Vagina (tissue), 2 donors: ENCODE measurements around the gene CNTNAP4. TPM values are rescaled to one million over a fixed set of nuclear protein-coding genes. Genes with fewer than 3 reads are reported as not detected.

Experiments used
- DNase-seq, 2 donors: peaks; one replicate each; pipeline ENCODE4 v3.0.0-alpha.2; 2017; ENCODE audit errors: extremely low spot score in 2 of 2
- H3K27ac ChIP-seq: fragments of 200-600 bp; sonication (generic); one replicate; pipeline ENCODE4 v1.5.1; 2019
- H3K27me3 ChIP-seq: fragments of 200-600 bp; sonication (generic); one replicate; pipeline ENCODE4 v1.5.1; 2019
- H3K36me3 ChIP-seq, 2 donors: fragments of 200-600 bp; sonication (generic); one replicate each; pipeline ENCODE4 v1.5.1; 2017 to 2019
- H3K4me1 ChIP-seq: fragments of 200-600 bp; sonication (generic); one replicate; pipeline ENCODE4 v1.5.1; 2019
- H3K4me3 ChIP-seq, 2 donors: fragments of 200-600 bp; sonication (generic); 1 replicate in 1 of 2; 2 replicates in 1 of 2; pipeline ENCODE4 v1.5.1; 2016 to 2019
- H3K9me3 ChIP-seq: fragments of 200-600 bp; sonication (generic); one replicate; pipeline ENCODE4 v1.5.1; 2019
- POLR2A ChIP-seq, 2 donors: fragments of 450-650 bp; IDR thresholded peaks; one replicate each; pipeline ENCODE4 v1.6.1; 2017; ENCODE audit warnings: antibody characterized with exemption in 2 of 2, mild to moderate bottlenecking in 2 of 2, moderate library complexity in 2 of 2
- POLR2AphosphoS5 ChIP-seq, 2 donors: sonication (generic); formaldehyde crosslinking; IDR thresholded peaks; one replicate each; pipeline ENCODE4 v1.9.0; 2017; ENCODE audit warnings: antibody characterized with exemption in 2 of 2, mild to moderate bottlenecking in 2 of 2, low read depth in 1 of 2; ENCODE audit not compliant: insufficient read depth in 1 of 2
- intact Hi-C: fragments of 100-400 bp; cut with DNase I; formaldehyde crosslinking; loops from one replicate; pipeline ENCODE4 v1.15.1; 2023
- total RNA-seq: library from RNA; depleted of rRNA; stranded (reverse); fragments of >200 nt; gene quantifications from one replicate; pipeline ENCODE4 v1.2.3, GENCODE V29; 2016
- TF ChIP-seq, protein P1 (sequence below), 3 experiments: fragments of 450-650 bp in 2 of 3; fragments of 200-600 bp in 1 of 3; sonication (generic) in 1 of 3; IDR thresholded peaks; one replicate each; pipeline ENCODE4 v1.5.1; 2017 to 2019; ENCODE audit warnings: antibody characterized with exemption in 3 of 3, mild to moderate bottlenecking in 2 of 3, moderate library complexity in 2 of 3

The CNTNAP4 gene
- total RNA-seq, 1 donor from 2014 or later, result 1.7 TPM

DNA sequence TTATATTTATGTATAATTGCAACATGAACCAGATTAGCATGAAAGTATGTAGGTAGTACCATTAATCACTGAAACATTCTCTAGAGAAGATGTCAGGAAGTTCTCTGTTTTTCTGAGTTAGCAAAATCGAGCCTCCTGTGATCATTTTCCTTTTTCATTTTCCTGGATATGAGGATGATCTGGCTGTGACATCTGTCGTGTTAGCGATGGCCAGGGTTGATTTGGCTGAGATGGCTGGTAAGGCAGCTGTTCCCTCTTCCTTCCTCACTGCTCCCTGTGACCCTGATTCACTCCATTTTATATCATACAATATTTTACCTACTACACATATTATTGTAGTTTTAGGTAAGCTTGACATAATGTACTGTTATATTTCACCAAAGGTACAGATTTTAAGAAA is 10.3 kb downstream of the CNTNAP4 start:
- H3K4me3 ChIP-seq, result no peak overlapping the region
- no peak for DNase-seq
- no peak overlapping the region for H3K27ac ChIP-seq
- H3K27me3 ChIP-seq, result no peaks in the 10 kb centered on the region
- no peaks in the 10 kb centered on the region for H3K9me3 ChIP-seq
- no peaks in the 10 kb centered on the region for H3K4me1 ChIP-seq
- TF ChIP-seq, protein P1, sequence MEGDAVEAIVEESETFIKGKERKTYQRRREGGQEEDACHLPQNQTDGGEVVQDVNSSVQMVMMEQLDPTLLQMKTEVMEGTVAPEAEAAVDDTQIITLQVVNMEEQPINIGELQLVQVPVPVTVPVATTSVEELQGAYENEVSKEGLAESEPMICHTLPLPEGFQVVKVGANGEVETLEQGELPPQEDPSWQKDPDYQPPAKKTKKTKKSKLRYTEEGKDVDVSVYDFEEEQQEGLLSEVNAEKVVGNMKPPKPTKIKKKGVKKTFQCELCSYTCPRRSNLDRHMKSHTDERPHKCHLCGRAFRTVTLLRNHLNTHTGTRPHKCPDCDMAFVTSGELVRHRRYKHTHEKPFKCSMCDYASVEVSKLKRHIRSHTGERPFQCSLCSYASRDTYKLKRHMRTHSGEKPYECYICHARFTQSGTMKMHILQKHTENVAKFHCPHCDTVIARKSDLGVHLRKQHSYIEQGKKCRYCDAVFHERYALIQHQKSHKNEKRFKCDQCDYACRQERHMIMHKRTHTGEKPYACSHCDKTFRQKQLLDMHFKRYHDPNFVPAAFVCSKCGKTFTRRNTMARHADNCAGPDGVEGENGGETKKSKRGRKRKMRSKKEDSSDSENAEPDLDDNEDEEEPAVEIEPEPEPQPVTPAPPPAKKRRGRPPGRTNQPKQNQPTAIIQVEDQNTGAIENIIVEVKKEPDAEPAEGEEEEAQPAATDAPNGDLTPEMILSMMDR (IDR thresholded peaks at IDR 0.05), result no peak
- TF ChIP-seq POLR2AphosphoS5 (IDR thresholded peaks at IDR 0.05; ENCODE audit: insufficient read depth in 1 of 2, low read depth in 1 of 2) (no peak), POLR2A (IDR thresholded peaks at IDR 0.05) (no peak)
- no peaks in the 10 kb centered on the region for H3K36me3 ChIP-seq
- intact Hi-C loops, result no loop called here

DNA sequence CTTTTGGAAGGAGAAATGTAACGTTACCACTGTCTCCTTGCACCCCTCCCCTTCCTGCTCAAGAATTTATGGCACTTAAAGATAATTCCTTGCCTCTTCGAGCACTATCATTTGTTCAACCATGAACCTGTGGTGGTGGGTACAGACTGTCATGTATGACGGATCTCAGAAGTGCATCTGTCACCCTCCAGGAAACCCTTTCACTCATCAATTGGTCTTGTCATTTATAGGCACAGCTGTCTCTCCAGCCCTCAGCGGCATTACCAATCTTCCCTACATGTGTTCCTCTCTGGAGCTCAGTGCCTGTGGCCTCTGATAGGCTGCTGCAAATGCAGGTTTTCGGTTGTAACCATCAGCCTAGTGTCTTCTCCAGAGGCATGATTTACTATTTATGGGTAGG is 15.0 kb downstream of the CNTNAP4 start:
- Histone ChIP-seq H3K27ac (no peak overlapping the region), H3K36me3 (no peaks in the 10 kb centered on the region), H3K4me1 (no peaks in the 10 kb centered on the region), H3K27me3 (no peaks in the 10 kb centered on the region), H3K4me3 (no peak overlapping the region), H3K9me3 (no peaks in the 10 kb centered on the region)
- TF ChIP-seq, protein P1 (IDR thresholded peaks at IDR 0.05), result no peak
- no peak for TF ChIP-seq POLR2A (IDR thresholded peaks at IDR 0.05)
- TF ChIP-seq POLR2AphosphoS5 (IDR thresholded peaks at IDR 0.05; ENCODE audit: insufficient read depth in 1 of 2, low read depth in 1 of 2), result no peak
- intact Hi-C loops, result no loop called here
- no peak for DNase-seq

- Histone ChIP-seq H3K9me3 (no peaks in the 10 kb centered on the region), H3K4me3 (no peak overlapping the region), H3K27me3 (no peaks in the 10 kb centered on the region), H3K36me3 (no peaks in the 10 kb centered on the region), H3K4me1 (no peaks in the 10 kb centered on the region), H3K27ac (no peak overlapping the region)
- intact Hi-C loops, result no loop called here
- TF ChIP-seq, protein P1 (IDR thresholded peaks at IDR 0.05), result no peak
- TF ChIP-seq POLR2AphosphoS5 (IDR thresholded peaks at IDR 0.05; ENCODE audit: insufficient read depth in 1 of 2, low read depth in 1 of 2) (no peak), POLR2A (IDR thresholded peaks at IDR 0.05) (no peak)
- no peak for DNase-seq
Measured at GRCh38 chr16:76293980-76294379, 16.8 kb downstream of the CNTNAP4 start.

GRCh38 chr16:76294396-76295214 is 17.4 kb downstream of the CNTNAP4 start:
- no peaks in the 10 kb centered on the region for H3K9me3 ChIP-seq
- intact Hi-C loops, result no loop called here
- no peak overlapping the region for H3K4me3 ChIP-seq
- no peaks in the 10 kb centered on the region for H3K36me3 ChIP-seq
- TF ChIP-seq POLR2AphosphoS5 (IDR thresholded peaks at IDR 0.05; ENCODE audit: insufficient read depth in 1 of 2, low read depth in 1 of 2), result no peak
- TF ChIP-seq, protein P1 (IDR thresholded peaks at IDR 0.05), result no peak
- TF ChIP-seq POLR2A (IDR thresholded peaks at IDR 0.05), result no peak
- no peak for DNase-seq
- no peaks in the 10 kb centered on the region for H3K27me3 ChIP-seq
- H3K4me1 ChIP-seq, result no peaks in the 10 kb centered on the region
- H3K27ac ChIP-seq, result no peak overlapping the region

GRCh38 chr16:76297941-76298340 is 20.7 kb downstream of the CNTNAP4 start:
- Histone ChIP-seq H3K27ac (no peak overlapping the region), H3K27me3 (no peaks in the 10 kb centered on the region), H3K4me1 (no peaks in the 10 kb centered on the region), H3K36me3 (no peaks in the 10 kb centered on the region), H3K9me3 (no peaks in the 10 kb centered on the region), H3K4me3 (no peak overlapping the region)
- DNase-seq, result no peak
- no peak for TF ChIP-seq POLR2AphosphoS5 (IDR thresholded peaks at IDR 0.05; ENCODE audit: insufficient read depth in 1 of 2, low read depth in 1 of 2)
- TF ChIP-seq POLR2A (IDR thresholded peaks at IDR 0.05), result no peak
- TF ChIP-seq, protein P1 (IDR thresholded peaks at IDR 0.05), result no peak
- intact Hi-C loops, result no loop called here
